GM23338 (cell line): ENCODE data around the gene C10orf71. TPM values are rescaled to one million over a fixed set of nuclear protein-coding genes. Genes with fewer than 3 reads are reported as not detected.

ENCODE experiments used
- ATAC-seq: fragments of 200-7000 bp; cut with Tn5 transposase; 3 replicates; pipeline ENCODE4 v1.9.1; 2020
- DNase-seq: peaks from one replicate; pipeline ENCODE4 v3.0.0-alpha.2; 2015; ENCODE audit warnings: low spot score
- H2AFZ ChIP-seq: fragments of 200-600 bp; sonication (generic); 2 replicates; pipeline ENCODE4 v1.8.0; 2016; ENCODE audit warnings: antibody characterized with exemption, mild to moderate bottlenecking, moderate library complexity
- H3F3A ChIP-seq: fragments of 200-600 bp; sonication (generic); replicated peaks from 2 replicates; pipeline ENCODE4 v1.8.0; 2017; ENCODE audit warnings: antibody characterized with exemption, mixed run types, low read depth
- H3K27ac ChIP-seq: fragments of 200-600 bp; sonication (generic); 2 replicates; pipeline ENCODE4 v1.6.1; 2016; ENCODE audit warnings: low read depth
- H3K27me3 ChIP-seq: fragments of 200-600 bp; sonication (generic); 2 replicates; pipeline ENCODE4 v1.8.0; 2016; ENCODE audit warnings: mild to moderate bottlenecking, mixed run types, moderate library complexity; ENCODE audit not compliant: insufficient read depth
- H3K36me3 ChIP-seq: fragments of 200-600 bp; sonication (generic); 2 replicates; pipeline ENCODE4 v1.8.0; 2016; ENCODE audit warnings: mild to moderate bottlenecking; ENCODE audit not compliant: insufficient read depth
- H3K4me1 ChIP-seq: fragments of 200-600 bp; sonication (generic); 2 replicates; pipeline ENCODE4 v1.8.0; 2016; ENCODE audit warnings: mild to moderate bottlenecking, moderate library complexity; ENCODE audit not compliant: insufficient read depth
- H3K4me2 ChIP-seq: fragments of 200-600 bp; sonication (generic); 2 replicates; pipeline ENCODE4 v1.7.1; 2017; ENCODE audit warnings: mixed run types
- H3K4me3 ChIP-seq: fragments of 200-600 bp; sonication (generic); 2 replicates; pipeline ENCODE4 v1.6.1; 2016; ENCODE audit warnings: mixed run types
- H3K79me2 ChIP-seq: fragments of 200-600 bp; sonication (generic); replicated peaks from 2 replicates; pipeline ENCODE4 v1.8.0; 2017; ENCODE audit warnings: mild to moderate bottlenecking; ENCODE audit not compliant: insufficient read depth
- H3K9me2 ChIP-seq: fragments of 200-600 bp; sonication (generic); 2 replicates; pipeline ENCODE4 v1.8.0; 2017; ENCODE audit not compliant: insufficient read depth
- H4K20me1 ChIP-seq: fragments of 200-600 bp; sonication (generic); replicated peaks from 2 replicates; pipeline ENCODE4 v1.8.0; 2017; ENCODE audit warnings: mild to moderate bottlenecking; ENCODE audit not compliant: insufficient read depth
- H3K27ac Mint-ChIP-seq: 2 replicates; pipeline ENCODE4 v1.8.0; 2020; ENCODE audit warnings: inconsistent platforms, mild to moderate bottlenecking, moderate library complexity, mixed read lengths
- H3K27me3 Mint-ChIP-seq: 3 replicates; pipeline ENCODE4 v1.8.0; 2022; ENCODE audit warnings: low read depth, mild to moderate bottlenecking, moderate library complexity, mixed read lengths, inconsistent platforms; ENCODE audit not compliant: insufficient read depth, poor library complexity
- H3K36me3 Mint-ChIP-seq: 3 replicates; pipeline ENCODE4 v1.8.0; 2021; ENCODE audit warnings: low read depth, mild to moderate bottlenecking, inconsistent platforms, moderate library complexity, mixed read lengths
- H3K4me1 Mint-ChIP-seq: 3 replicates; pipeline ENCODE4 v1.8.0; 2020; ENCODE audit warnings: mild to moderate bottlenecking, inconsistent platforms, mixed read lengths
- H3K4me3 Mint-ChIP-seq: 3 replicates; pipeline ENCODE4 v1.8.0; 2021; ENCODE audit warnings: moderate library complexity, mild to moderate bottlenecking, inconsistent platforms, mixed read lengths
- H3K9me3 Mint-ChIP-seq: 3 replicates; pipeline ENCODE4 v1.8.0; 2020; ENCODE audit warnings: moderate library complexity, mild to moderate bottlenecking, inconsistent platforms, mixed read lengths
- CREB1 ChIP-seq: fragments of 250-450 bp; sonication (Bioruptor Pico); IDR thresholded peaks from 2 replicates; pipeline ENCODE4 v1.5.0; 2020; ENCODE audit warnings: low read depth, mild to moderate bottlenecking, moderate library complexity
- CTCF ChIP-seq, 2 experiments: fragments of 200-600 bp in 1 of 2; sonication (generic) in 1 of 2; conservative IDR thresholded peaks; 2 replicates each; pipeline versions ENCODE4 v1.5.1 to v1.6.1; 2016 to 2017; ENCODE audit warnings: antibody characterized with exemption in 2 of 2, low read depth in 2 of 2, mild to moderate bottlenecking in 2 of 2, moderate library complexity in 1 of 2
- ETS1 ChIP-seq: IDR thresholded peaks from 2 replicates; pipeline ENCODE4 v1.6.1; 2016; ENCODE audit warnings: antibody characterized with exemption
- NANOG ChIP-seq: IDR thresholded peaks from 2 replicates; pipeline ENCODE4 v1.6.1; 2016; ENCODE audit warnings: antibody characterized with exemption, borderline replicate concordance
- POLR2AphosphoS5 ChIP-seq: IDR thresholded peaks from 2 replicates; pipeline ENCODE4 v1.6.1; 2016; ENCODE audit warnings: antibody characterized with exemption, low read depth
- REST ChIP-seq: IDR thresholded peaks from one replicate; pipeline ENCODE4 v1.6.1; 2018; ENCODE audit warnings: antibody characterized with exemption; ENCODE audit not compliant: unreplicated experiment
- ZNF331 ChIP-seq: fragments of 250-450 bp; sonication (Bioruptor Pico); IDR thresholded peaks from 2 replicates; pipeline ENCODE4 v1.5.0; 2020; ENCODE audit warnings: low read depth, mild to moderate bottlenecking, moderate library complexity
- polyA plus RNA-seq: library from polyadenylated mRNA; unstranded; fragments of >200 nt; fragmentation: Nextera tagmentation; extraction: Ambion mirVana; gene quantifications from 2 replicates; pipeline ENCODE4 v1.2.1, GENCODE V29; 2016
- total RNA-seq: library from RNA; depleted of rRNA; stranded (reverse); fragments of >200 nt; shearing (Covaris generic); gene quantifications from 2 replicates; pipeline ENCODE4 v1.2.3, GENCODE V29; 2014

Gene C10orf71
- total and polyA plus RNA-seq, 2 experiments from 2014 or later: not detected

GRCh38 chr10:49290131-49290530, 8.8 kb upstream of the C10orf71 start:
- no peaks in the 10 kb centered on the region for H3K4me1 ChIP-seq
- H3K4me3 ChIP-seq: no peak overlapping the region
- no peak overlapping the region for H3K4me2 ChIP-seq
- TF ChIP-seq ETS1 (no peak), REST (no peak)
- H3K36me3 ChIP-seq: no peaks in the 10 kb centered on the region
- H3K4me1 Mint-ChIP-seq: no peaks in the 10 kb centered on the region
- H3K4me3 Mint-ChIP-seq: no peak overlapping the region
- no peaks in the 10 kb centered on the region for H4K20me1 ChIP-seq
- H3K27ac Mint-ChIP-seq: no peak overlapping the region
- no peaks in the 10 kb centered on the region; the same call in 1 of the 2 replicates for H3K9me2 ChIP-seq
- DNase-seq (no peak), ATAC-seq (no peak)
- H2AFZ ChIP-seq: no peak overlapping the region
- peaks cover 6% of the 10 kb centered on the region for H3K27me3 Mint-ChIP-seq
- no peak overlapping the region for H3K27ac ChIP-seq
- no peaks in the 10 kb centered on the region for H3K9me3 Mint-ChIP-seq
- H3K79me2 ChIP-seq: no peaks in the 10 kb centered on the region
- H3F3A ChIP-seq: no peaks in the 10 kb centered on the region
- no peaks in the 10 kb centered on the region for H3K36me3 Mint-ChIP-seq
- no peaks in the 10 kb centered on the region for H3K27me3 ChIP-seq

GRCh38 chr10:49290607-49291006, 8.4 kb upstream of the C10orf71 start:
- no peak for DNase-seq
- no peaks in the 10 kb centered on the region for H3K36me3 ChIP-seq
- no peaks in the 10 kb centered on the region for H3F3A ChIP-seq
- H3K27me3 Mint-ChIP-seq: peaks cover 7% of the 10 kb centered on the region
- no peaks in the 10 kb centered on the region for H3K36me3 Mint-ChIP-seq
- H3K4me3 Mint-ChIP-seq: no peak overlapping the region
- H3K4me1 Mint-ChIP-seq: no peaks in the 10 kb centered on the region
- no peaks in the 10 kb centered on the region for H3K4me1 ChIP-seq
- H3K27ac Mint-ChIP-seq: no peak overlapping the region
- no peak overlapping the region for H3K4me2 ChIP-seq
- no peaks in the 10 kb centered on the region for H3K79me2 ChIP-seq
- no peaks in the 10 kb centered on the region for H4K20me1 ChIP-seq
- H3K9me2 ChIP-seq: no peaks in the 10 kb centered on the region
- no peaks in the 10 kb centered on the region for H3K27me3 ChIP-seq
- no peak overlapping the region for H2AFZ ChIP-seq
- H3K27ac ChIP-seq: no peak overlapping the region
- no peaks in the 10 kb centered on the region for H3K9me3 Mint-ChIP-seq
- no peak overlapping the region for H3K4me3 ChIP-seq
- no peak for ATAC-seq
- TF ChIP-seq ZNF331 (CRISPR knock-in tag): no peak
- TF ChIP-seq REST: no peak
- TF ChIP-seq NANOG: no peak
- no peak for TF ChIP-seq POLR2AphosphoS5
- no peak for TF ChIP-seq CTCF (conservative IDR thresholded peaks at IDR 0.05; ENCODE audit: low read depth in 2 of 2)
- TF ChIP-seq CREB1: no peak
